Kidney (tissue), 22 donors: ENCODE data around the gene NGDN. TPM values are rescaled to one million over a fixed set of nuclear protein-coding genes. Genes with fewer than 3 reads are reported as not detected.

ENCODE experiments used
- DNase-seq, 5 donors: peaks; one replicate each; pipeline ENCODE4 v3.0.0-alpha.2; 2013 to 2020
- FAIRE-seq: peaks from 2 replicates; lab custom pipeline; 2012; peaks lifted over from hg19 to GRCh38; lab: Jason Lieb, UNC
- H3K27ac ChIP-seq, 2 donors: one replicate each; pipeline ENCODE4 v1.7.0; 2013; ENCODE audit warnings: low read depth in 2 of 2, low read length in 2 of 2, inconsistent platforms in 1 of 2
- H3K27me3 ChIP-seq: one replicate; pipeline ENCODE4 v1.7.1; 2013; ENCODE audit warnings: low read length, inconsistent platforms; ENCODE audit not compliant: control insufficient read depth, insufficient read depth
- H3K36me3 ChIP-seq, 3 donors: one replicate each; pipeline versions ENCODE4 v1.7.0 to v1.7.1; 2013; ENCODE audit warnings: low read length in 3 of 3, control low read depth in 1 of 3, inconsistent platforms in 1 of 3; ENCODE audit not compliant: insufficient read depth in 3 of 3, control insufficient read depth in 2 of 3
- H3K4me1 ChIP-seq, 3 donors: one replicate each; pipeline versions ENCODE4 v1.7.0 to v1.7.1; 2013; ENCODE audit warnings: low read length in 3 of 3, inconsistent platforms in 1 of 3, low read depth in 1 of 3; ENCODE audit not compliant: control insufficient read depth in 2 of 3, insufficient read depth in 2 of 3
- H3K4me3 ChIP-seq, 3 donors: one replicate each; pipeline versions ENCODE4 v1.7.0 to v1.8.1; 2013; ENCODE audit warnings: low read length in 3 of 3, control low read depth in 1 of 3, inconsistent platforms in 1 of 3
- H3K9ac ChIP-seq, 3 donors: one replicate each; pipeline versions ENCODE4 v1.7.0 to v1.7.1; 2013; ENCODE audit warnings: low read length in 3 of 3, control low read depth in 1 of 3, inconsistent platforms in 1 of 3
- H3K9me3 ChIP-seq, 3 donors: one replicate each; pipeline versions ENCODE4 v1.7.0 to v1.7.1; 2013; ENCODE audit warnings: low read length in 3 of 3, control low read depth in 1 of 3, inconsistent platforms in 1 of 3; ENCODE audit not compliant: control insufficient read depth in 2 of 3, insufficient read depth in 1 of 3
- intact Hi-C: fragments of 100-400 bp; cut with DNase I; formaldehyde crosslinking; loops from one replicate; pipeline ENCODE4 v1.11.1; 2022
- long read RNA-seq, 10 donors: library from polyadenylated mRNA in 1 of 10; unstranded in 1 of 10; transcript quantifications; one replicate each; pipeline ENCODE4 v2.0.0 and lab custom pipeline, GENCODE V29; 2021 to 2026
- polyA plus RNA-seq: library from polyadenylated mRNA; stranded (reverse); fragments of 350-450 nt; fragmentation: Illumina TruSeq; extraction: RNeasy Lipid Tissue Mini Kit (QIAGEN cat#74804); gene quantifications from one replicate; pipeline ENCODE4 v1.2.3, GENCODE V29; 2014; ENCODE audit warnings: low read depth, low replicate concordance; ENCODE audit not compliant: insufficient read depth
- total RNA-seq: library from RNA; stranded (reverse); fragmentation: NEBNext Ultra II Directional; extraction: Animal tissue kit (Norgen Biotek cat#: 25700); gene quantifications from one replicate; pipeline ENCODE4 v1.2.1, GENCODE V29; 2021
- TF ChIP-seq, protein P1 (sequence below): IDR thresholded peaks from 3 replicates; pipeline ENCODE4 v1.5.1; 2012; ENCODE audit warnings: mild to moderate bottlenecking, moderate library complexity, borderline replicate concordance; ENCODE audit not compliant: insufficient read depth; ENCODE audit errors: extremely low read depth
- donor health status: control.
- donor health status: control.
- donor health status: control.
- donor health status: control.
- donor health status: control.
- donor health status: DM: yes; HTN: yes; CAD: no.
- donor health status: Normal renal cell carcinoma (clear cell type).

Gene NGDN, protein sequence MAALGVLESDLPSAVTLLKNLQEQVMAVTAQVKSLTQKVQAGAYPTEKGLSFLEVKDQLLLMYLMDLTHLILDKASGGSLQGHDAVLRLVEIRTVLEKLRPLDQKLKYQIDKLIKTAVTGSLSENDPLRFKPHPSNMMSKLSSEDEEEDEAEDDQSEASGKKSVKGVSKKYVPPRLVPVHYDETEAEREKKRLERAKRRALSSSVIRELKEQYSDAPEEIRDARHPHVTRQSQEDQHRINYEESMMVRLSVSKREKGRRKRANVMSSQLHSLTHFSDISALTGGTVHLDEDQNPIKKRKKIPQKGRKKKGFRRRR
- total RNA-seq (35.6 TPM), polyA plus RNA-seq (37.6 TPM)
- long read RNA-seq, donor 1, transcript NGDN-202 (11 exons, 1,143 nt): major isoform, 14 of 25 reads
- long read RNA-seq, donor 1, partial matches to known transcripts: 10 of 25 reads
- long read RNA-seq, donor 1, other reads (novel, unspliced or antisense): 0 of 25 reads
- long read RNA-seq, donor 2, transcript NGDN-202 (11 exons, 1,143 nt): major isoform, 21 of 40 reads
- long read RNA-seq, donor 2, partial matches to known transcripts: 18 of 40 reads
- long read RNA-seq, donor 2, other reads (novel, unspliced or antisense): 0 of 40 reads
- long read RNA-seq, donor 3, transcript NGDN-202 (11 exons, 1,143 nt): major isoform, 30 of 44 reads
- long read RNA-seq, donor 3, partial matches to known transcripts: 11 of 44 reads
- long read RNA-seq, donor 3, other reads (novel, unspliced or antisense): 0 of 44 reads
- long read RNA-seq, donor 4, transcript NGDN-202 (11 exons, 1,143 nt): major isoform, 17 of 41 reads
- long read RNA-seq, donor 4, partial matches to known transcripts: 20 of 41 reads
- long read RNA-seq, donor 4, other reads (novel, unspliced or antisense): 0 of 41 reads
- long read RNA-seq, donor 5, partial matches to known transcripts: 0 of 2 reads
- long read RNA-seq, donor 5, other reads (novel, unspliced or antisense): 0 of 2 reads
- long read RNA-seq, donor 6, transcript NGDN-202 (11 exons, 1,143 nt): major isoform, 29 of 71 reads
- long read RNA-seq, donor 6, partial matches to known transcripts: 38 of 71 reads
- long read RNA-seq, donor 6, other reads (novel, unspliced or antisense): 0 of 71 reads
- long read RNA-seq, donor 7, transcript NGDN-202 (11 exons, 1,143 nt): major isoform, 25 of 35 reads
- long read RNA-seq, donor 7, partial matches to known transcripts: 5 of 35 reads
- long read RNA-seq, donor 7, other reads (novel, unspliced or antisense): 5 of 35 reads
- long read RNA-seq, donor 8, transcript NGDN-202 (11 exons, 1,143 nt): major isoform, 20 of 28 reads
- long read RNA-seq, donor 8, partial matches to known transcripts: 8 of 28 reads
- long read RNA-seq, donor 8, other reads (novel, unspliced or antisense): 0 of 28 reads
- long read RNA-seq, donor 9, transcript NGDN-202 (11 exons, 1,143 nt): major isoform, 8 of 19 reads
- long read RNA-seq, donor 9, partial matches to known transcripts: 8 of 19 reads
- long read RNA-seq, donor 9, other reads (novel, unspliced or antisense): 0 of 19 reads
- long read RNA-seq, donor 10, transcript NGDN-202 (11 exons, 1,143 nt): major isoform, 7 of 26 reads
- long read RNA-seq, donor 10, partial matches to known transcripts: 14 of 26 reads
- long read RNA-seq, donor 10, other reads (novel, unspliced or antisense): 0 of 26 reads

DNA sequence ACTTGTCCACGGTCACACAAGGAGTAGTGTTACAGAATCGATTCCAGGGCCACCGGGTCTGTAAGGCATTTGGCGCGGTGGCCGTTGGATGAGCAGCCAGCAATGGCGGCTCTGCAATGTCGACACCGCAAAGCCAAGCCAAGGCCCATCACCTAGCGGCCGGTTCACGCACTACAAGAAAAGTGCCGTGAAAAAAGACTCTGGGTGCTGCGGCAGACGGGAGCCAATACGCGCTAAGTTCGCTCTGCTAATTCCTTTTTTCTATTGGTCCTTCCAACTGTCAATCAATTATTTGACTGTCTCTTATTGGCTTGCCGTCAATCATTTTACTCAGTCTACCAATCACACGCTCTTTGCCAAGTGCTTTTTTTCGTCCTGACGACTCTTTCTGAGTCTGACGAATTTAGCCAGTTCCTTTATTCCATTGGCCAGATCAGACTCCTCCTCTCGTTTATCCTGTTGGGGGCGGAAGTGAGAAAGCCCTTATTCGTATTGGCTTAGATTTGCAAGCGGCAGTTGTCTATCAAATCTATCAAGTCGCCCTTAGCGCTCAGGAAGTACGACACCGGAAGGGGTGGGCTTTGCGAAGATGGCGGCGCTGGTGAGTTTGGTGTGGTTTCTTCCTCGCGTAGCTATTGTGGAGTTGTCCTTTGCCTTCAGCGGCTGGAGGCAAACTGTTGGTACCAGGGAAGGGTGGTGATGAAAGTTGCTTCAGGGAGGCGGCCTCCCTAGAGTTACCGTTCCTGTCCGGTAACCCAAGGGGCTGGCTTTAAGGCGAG lies at the start of gene NGDN:
Gene NGDN, plus strand, starts transcription at position 577 of the 779 bp plus-strand sequence. Its CDS starts 13 bp downstream, at position 590.
- FAIRE-seq (peak; percentile 99), DNase-seq (peak; percentile 96 to 100 (median 98))
- Histone ChIP-seq H3K4me1 (peaks cover 0 to 10% (median 5%) of the 10 kb centered on the region in 3 donors), H3K36me3 (peaks cover 3 to 13% (median 6%) of the 10 kb centered on the region in 3 donors), H3K27me3 (no peaks in the 10 kb centered on the region), H3K27ac (peak within 1 kb of the TSS; percentile 60 to 84), H3K9me3 (no peaks in the 10 kb centered on the region), H3K4me3 (peak within 1 kb of the TSS; percentile 92 to 100 (median 99)), H3K9ac (peak within 1 kb of the TSS; percentile 94 to 100 (median 99))
- TF ChIP-seq, protein P1, sequence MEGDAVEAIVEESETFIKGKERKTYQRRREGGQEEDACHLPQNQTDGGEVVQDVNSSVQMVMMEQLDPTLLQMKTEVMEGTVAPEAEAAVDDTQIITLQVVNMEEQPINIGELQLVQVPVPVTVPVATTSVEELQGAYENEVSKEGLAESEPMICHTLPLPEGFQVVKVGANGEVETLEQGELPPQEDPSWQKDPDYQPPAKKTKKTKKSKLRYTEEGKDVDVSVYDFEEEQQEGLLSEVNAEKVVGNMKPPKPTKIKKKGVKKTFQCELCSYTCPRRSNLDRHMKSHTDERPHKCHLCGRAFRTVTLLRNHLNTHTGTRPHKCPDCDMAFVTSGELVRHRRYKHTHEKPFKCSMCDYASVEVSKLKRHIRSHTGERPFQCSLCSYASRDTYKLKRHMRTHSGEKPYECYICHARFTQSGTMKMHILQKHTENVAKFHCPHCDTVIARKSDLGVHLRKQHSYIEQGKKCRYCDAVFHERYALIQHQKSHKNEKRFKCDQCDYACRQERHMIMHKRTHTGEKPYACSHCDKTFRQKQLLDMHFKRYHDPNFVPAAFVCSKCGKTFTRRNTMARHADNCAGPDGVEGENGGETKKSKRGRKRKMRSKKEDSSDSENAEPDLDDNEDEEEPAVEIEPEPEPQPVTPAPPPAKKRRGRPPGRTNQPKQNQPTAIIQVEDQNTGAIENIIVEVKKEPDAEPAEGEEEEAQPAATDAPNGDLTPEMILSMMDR: peak; percentile 79
- intact Hi-C loops: no loop called here

DNA sequence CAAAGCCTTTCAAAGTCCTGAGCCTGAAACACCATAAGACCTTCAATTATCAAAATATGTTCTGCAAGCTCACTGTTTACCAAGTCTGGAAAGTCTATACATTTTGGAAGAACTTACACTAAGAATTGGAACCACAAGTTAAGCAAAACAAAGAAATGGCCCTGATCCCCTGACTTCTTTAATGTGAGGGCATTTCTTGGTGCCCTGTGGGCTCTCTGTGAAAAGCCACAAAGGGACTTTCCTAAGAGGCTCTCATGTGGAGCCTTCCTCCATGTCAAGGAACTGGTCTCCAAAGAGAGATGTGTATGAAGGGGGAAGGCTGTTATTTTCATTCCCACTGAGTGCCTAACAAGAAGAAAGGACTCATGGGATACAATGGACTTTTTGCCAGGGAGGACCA lies 47.9 kb upstream of the NGDN start:
- no peak overlapping the region for H3K4me3 ChIP-seq
- H3K36me3 ChIP-seq: no peaks in the 10 kb centered on the region
- no peaks in the 10 kb centered on the region for H3K27me3 ChIP-seq
- no peaks in the 10 kb centered on the region for H3K4me1 ChIP-seq
- TF ChIP-seq, protein P1: no peak
- no peak overlapping the region for H3K9ac ChIP-seq
- intact Hi-C loops: no loop called here
- DNase-seq (no peak), FAIRE-seq (no peak)
- H3K9me3 ChIP-seq: no peaks in the 10 kb centered on the region
- no peak overlapping the region for H3K27ac ChIP-seq

DNA sequence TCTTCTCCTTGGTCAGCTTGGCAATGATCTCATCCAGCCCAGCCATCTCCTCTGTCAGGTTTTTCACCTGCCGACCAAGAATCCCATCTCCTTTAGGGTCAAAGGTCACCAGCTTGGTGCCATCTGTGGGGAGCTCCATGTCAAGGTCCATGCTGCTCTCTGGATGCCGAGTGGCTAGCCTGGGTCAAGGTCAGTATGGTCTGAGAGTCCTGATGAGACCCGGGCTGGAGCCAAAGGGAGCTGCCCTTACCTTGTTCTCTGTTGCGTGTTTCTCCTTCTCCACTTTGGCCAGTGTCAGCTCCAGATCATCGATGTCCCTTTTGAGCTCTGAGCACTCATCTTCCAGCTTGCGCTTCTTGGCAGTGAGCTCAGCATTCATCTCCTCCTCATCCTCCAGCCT lies 45.8 kb upstream of the NGDN start:
- no peak for FAIRE-seq

More for the DNA sequence above, 45.8 kb upstream of the NGDN start:
- H3K9me3 ChIP-seq: no peaks in the 10 kb centered on the region
- intact Hi-C loops: no loop called here
- H3K27ac ChIP-seq: no peak overlapping the region
- H3K27me3 ChIP-seq: no peaks in the 10 kb centered on the region
- no peak overlapping the region for H3K4me3 ChIP-seq
- TF ChIP-seq, protein P1: no peak
- no peak overlapping the region for H3K9ac ChIP-seq
- H3K36me3 ChIP-seq: no peaks in the 10 kb centered on the region
- DNase-seq: peak in 1 of 5 donors; percentile 27
- no peaks in the 10 kb centered on the region for H3K4me1 ChIP-seq
